Parathyroid adenoma (tissue), 2 donors: ENCODE measurements around the gene MGMT.

Experiments
- H2AFZ ChIP-seq: fragments of 300-600 bp; sonication (generic); one replicate; pipeline ENCODE4 v1.7.0; 2017; ENCODE audit warnings: antibody characterized with exemption, mild to moderate bottlenecking
- H3K27ac ChIP-seq: fragments of 300-600 bp; sonication (generic); one replicate; pipeline ENCODE4 v1.7.0; 2017
- H3K27me3 ChIP-seq: fragments of 300-600 bp; sonication (generic); one replicate; pipeline ENCODE4 v1.7.0; 2017; ENCODE audit warnings: low read length; ENCODE audit not compliant: control insufficient read depth, insufficient read depth
- H3K36me3 ChIP-seq: fragments of 300-600 bp; sonication (generic); one replicate; pipeline ENCODE4 v1.7.0; 2017; ENCODE audit warnings: low read length; ENCODE audit not compliant: control insufficient read depth, insufficient read depth
- H3K4me1 ChIP-seq: fragments of 300-600 bp; sonication (generic); one replicate; pipeline ENCODE4 v1.7.0; 2017; ENCODE audit warnings: control low read depth
- H3K4me2 ChIP-seq: fragments of 300-600 bp; sonication (generic); one replicate; pipeline ENCODE4 v1.7.0; 2017; ENCODE audit warnings: low read length
- H3K4me3 ChIP-seq: fragments of 300-600 bp; sonication (generic); one replicate; pipeline ENCODE4 v1.7.0; 2017; ENCODE audit warnings: low read depth, low read length
- H3K79me2 ChIP-seq: fragments of 300-600 bp; sonication (generic); one replicate; pipeline ENCODE4 v1.7.0; 2017; ENCODE audit warnings: control low read depth
- H3K9ac ChIP-seq: fragments of 300-600 bp; sonication (generic); one replicate; pipeline ENCODE4 v1.7.0; 2017; ENCODE audit warnings: mild to moderate bottlenecking
- H3K9me3 ChIP-seq: fragments of 300-600 bp; sonication (generic); one replicate; pipeline ENCODE4 v1.7.0; 2017; ENCODE audit warnings: low read length; ENCODE audit not compliant: control insufficient read depth
- CTCF ChIP-seq: fragments of 300-600 bp; sonication (generic); IDR thresholded peaks from one replicate; pipeline ENCODE4 v1.7.0; 2017; ENCODE audit warnings: antibody characterized with exemption, mild to moderate bottlenecking
- donor health status: primary hyperparathyroidism.

Gene MGMT

GRCh38 chr10:129538236-129538635, 71.2 kb downstream of the MGMT start:
- H3K4me1 ChIP-seq = no peaks in the 10 kb centered on the region
- H3K4me2 ChIP-seq = no peak overlapping the region
- no peak overlapping the region for H3K27ac ChIP-seq
- no peaks in the 10 kb centered on the region for H3K36me3 ChIP-seq
- no peaks in the 10 kb centered on the region for H3K9me3 ChIP-seq
- no peak overlapping the region for H3K4me3 ChIP-seq
- H3K79me2 ChIP-seq = no peaks in the 10 kb centered on the region
- TF ChIP-seq CTCF = no peak
- H2AFZ ChIP-seq = no peak overlapping the region
- H3K9ac ChIP-seq = no peak overlapping the region
- H3K27me3 ChIP-seq = no peaks in the 10 kb centered on the region

- H3K9me3 ChIP-seq = no peaks in the 10 kb centered on the region
- no peaks in the 10 kb centered on the region for H3K79me2 ChIP-seq
- H2AFZ ChIP-seq = no peak overlapping the region
- H3K27me3 ChIP-seq = no peaks in the 10 kb centered on the region
- no peak overlapping the region for H3K4me2 ChIP-seq
- H3K36me3 ChIP-seq = no peaks in the 10 kb centered on the region
- no peak overlapping the region for H3K4me3 ChIP-seq
- H3K27ac ChIP-seq = no peak overlapping the region
- TF ChIP-seq CTCF = no peak
- H3K4me1 ChIP-seq = no peaks in the 10 kb centered on the region
- no peak overlapping the region for H3K9ac ChIP-seq
These were observed 74.2 kb downstream of the MGMT start for GRCh38 chr10:129541200-129541599.

GRCh38 chr10:129541748-129542487, 74.9 kb downstream of the MGMT start:
- H3K9ac ChIP-seq = no peak overlapping the region

GRCh38 chr10:129542589-129542988, 75.5 kb downstream of the MGMT start:
- no peak overlapping the region for H2AFZ ChIP-seq
- TF ChIP-seq CTCF = no peak
- H3K27ac ChIP-seq = no peak overlapping the region
- no peaks in the 10 kb centered on the region for H3K9me3 ChIP-seq
- H3K4me2 ChIP-seq = no peak overlapping the region
- no peak overlapping the region for H3K4me3 ChIP-seq
- H3K79me2 ChIP-seq = no peaks in the 10 kb centered on the region
- H3K27me3 ChIP-seq = no peaks in the 10 kb centered on the region
- no peaks in the 10 kb centered on the region for H3K4me1 ChIP-seq
- H3K36me3 ChIP-seq = no peaks in the 10 kb centered on the region
- no peak overlapping the region for H3K9ac ChIP-seq

More at GRCh38 chr10:129541748-129542487, 74.9 kb downstream of the MGMT start:
- Histone ChIP-seq H3K4me2 (no peak overlapping the region), H3K27me3 (no peaks in the 10 kb centered on the region), H3K9me3 (no peaks in the 10 kb centered on the region), H2AFZ (no peak overlapping the region), H3K4me3 (no peak overlapping the region), H3K79me2 (no peaks in the 10 kb centered on the region), H3K36me3 (no peaks in the 10 kb centered on the region), H3K27ac (no peak overlapping the region), H3K4me1 (no peaks in the 10 kb centered on the region)
- TF ChIP-seq CTCF = no peak
